ENCODE data around the gene MAML2.

GRCh38 chr11:96158126-96158525 lies 184.9 kb downstream of the MAML2 start:
- TF ChIP-seq ZMIZ1 (IDR thresholded peaks at IDR 0.05; ENCODE audit: low read depth in 2 of 2, low read length in 2 of 2) (no peak), FOS (IDR thresholded peaks at IDR 0.05; ENCODE audit: extremely low read depth, insufficient read length) (no peak), CC2D1A (IDR thresholded peaks at IDR 0.05) (no peak), MTA2 (IDR thresholded peaks at IDR 0.05; ENCODE audit: low read depth) (no peak)

Data from K562 (cell line).